Measurements from ENCODE around the gene RELN.

Gene RELN

DNA sequence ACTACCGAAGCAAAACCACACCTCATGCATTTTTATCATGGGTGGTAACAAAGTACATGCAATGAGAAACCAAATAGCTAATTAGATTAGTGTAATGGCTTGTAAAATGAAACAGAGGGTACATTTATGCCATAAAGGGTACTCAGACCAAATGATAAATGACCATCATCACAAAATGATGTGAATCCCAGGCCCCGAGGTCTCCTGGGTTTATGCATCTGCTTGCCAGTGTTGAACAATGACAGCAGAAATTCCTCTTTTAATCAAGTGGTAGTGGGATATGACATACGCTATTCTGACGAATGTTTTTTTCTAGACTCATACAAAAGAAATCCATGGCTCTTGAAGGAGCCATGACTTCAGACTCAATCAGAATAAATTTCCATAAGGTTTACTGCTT is 293.9 kb downstream of the RELN start:
- Histone ChIP-seq H2AFZ (ENCODE audit: low read length) (no peak overlapping the region), H3K4me3 (ENCODE audit: low read length, poor library complexity, severe bottlenecking) (no peak overlapping the region), H3K36me3 (ENCODE audit: insufficient read depth, low read length) (no peaks in the 10 kb centered on the region), H3K9ac (ENCODE audit: low read depth, low read length, poor library complexity, severe bottlenecking) (no peak overlapping the region), H3K9me2 (replicated peaks; ENCODE audit: low read depth, low read length) (no peaks in the 10 kb centered on the region), H4K20me1 (ENCODE audit: insufficient read depth, low read length, poor library complexity, severe bottlenecking) (no peaks in the 10 kb centered on the region), H3K79me2 (ENCODE audit: insufficient read depth, low read length) (no peaks in the 10 kb centered on the region), H3K4me1 (ENCODE audit: insufficient read depth, low read length, poor library complexity, severe bottlenecking) (no peaks in the 10 kb centered on the region), H3F3A (ENCODE audit: low read depth) (no peaks in the 10 kb centered on the region), H3K4me2 (ENCODE audit: low read depth, low read length, poor library complexity, severe bottlenecking) (no peak overlapping the region), H3K9me3 (ENCODE audit: insufficient read depth, low read depth, low read length) (no peaks in the 10 kb centered on the region), H3K27me3 (ENCODE audit: insufficient read depth, low read length, poor library complexity, severe bottlenecking) (no peaks in the 10 kb centered on the region)
- TF ChIP-seq, protein P1, sequence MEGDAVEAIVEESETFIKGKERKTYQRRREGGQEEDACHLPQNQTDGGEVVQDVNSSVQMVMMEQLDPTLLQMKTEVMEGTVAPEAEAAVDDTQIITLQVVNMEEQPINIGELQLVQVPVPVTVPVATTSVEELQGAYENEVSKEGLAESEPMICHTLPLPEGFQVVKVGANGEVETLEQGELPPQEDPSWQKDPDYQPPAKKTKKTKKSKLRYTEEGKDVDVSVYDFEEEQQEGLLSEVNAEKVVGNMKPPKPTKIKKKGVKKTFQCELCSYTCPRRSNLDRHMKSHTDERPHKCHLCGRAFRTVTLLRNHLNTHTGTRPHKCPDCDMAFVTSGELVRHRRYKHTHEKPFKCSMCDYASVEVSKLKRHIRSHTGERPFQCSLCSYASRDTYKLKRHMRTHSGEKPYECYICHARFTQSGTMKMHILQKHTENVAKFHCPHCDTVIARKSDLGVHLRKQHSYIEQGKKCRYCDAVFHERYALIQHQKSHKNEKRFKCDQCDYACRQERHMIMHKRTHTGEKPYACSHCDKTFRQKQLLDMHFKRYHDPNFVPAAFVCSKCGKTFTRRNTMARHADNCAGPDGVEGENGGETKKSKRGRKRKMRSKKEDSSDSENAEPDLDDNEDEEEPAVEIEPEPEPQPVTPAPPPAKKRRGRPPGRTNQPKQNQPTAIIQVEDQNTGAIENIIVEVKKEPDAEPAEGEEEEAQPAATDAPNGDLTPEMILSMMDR (conservative IDR thresholded peaks at IDR 0.05; ENCODE audit: low read length), result no peak
- no peak for TF ChIP-seq EZH2phosphoT487 (IDR thresholded peaks at IDR 0.05; ENCODE audit: borderline replicate concordance)

DNA sequence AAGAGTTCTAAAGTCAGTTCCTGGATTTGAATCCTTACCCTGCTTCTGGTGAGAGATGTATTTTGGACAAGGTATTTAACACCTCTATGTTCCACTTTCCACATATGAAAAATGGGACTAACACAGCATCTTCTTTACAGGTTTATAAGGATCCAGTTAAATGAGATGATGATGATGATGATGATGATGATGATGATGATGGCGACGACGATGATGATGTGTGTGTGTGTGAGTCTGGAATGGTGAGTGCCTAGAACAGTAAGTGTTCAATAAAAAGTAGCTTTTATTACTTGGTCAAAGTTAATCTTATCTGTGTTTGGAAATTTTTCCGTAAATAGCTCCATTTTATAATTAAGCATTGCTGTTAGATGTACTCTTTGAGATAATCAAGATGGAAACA is 295.2 kb downstream of the RELN start:
- no peak for TF ChIP-seq EZH2phosphoT487 (IDR thresholded peaks at IDR 0.05; ENCODE audit: borderline replicate concordance)
- TF ChIP-seq, protein P1 (conservative IDR thresholded peaks at IDR 0.05; ENCODE audit: low read length), result no peak
- H3F3A ChIP-seq (ENCODE audit: low read depth), result no peaks in the 10 kb centered on the region
- H3K27me3 ChIP-seq (ENCODE audit: insufficient read depth, low read length, poor library complexity, severe bottlenecking), result no peaks in the 10 kb centered on the region
- H3K4me1 ChIP-seq (ENCODE audit: insufficient read depth, low read length, poor library complexity, severe bottlenecking), result no peaks in the 10 kb centered on the region
- H3K4me2 ChIP-seq (ENCODE audit: low read depth, low read length, poor library complexity, severe bottlenecking), result no peak overlapping the region
- H3K36me3 ChIP-seq (ENCODE audit: insufficient read depth, low read length), result no peaks in the 10 kb centered on the region
- H3K79me2 ChIP-seq (ENCODE audit: insufficient read depth, low read length), result no peaks in the 10 kb centered on the region
- H3K9me2 ChIP-seq (replicated peaks; ENCODE audit: low read depth, low read length), result no peaks in the 10 kb centered on the region
- no peak overlapping the region for H2AFZ ChIP-seq (ENCODE audit: low read length)
- no peaks in the 10 kb centered on the region for H4K20me1 ChIP-seq (ENCODE audit: insufficient read depth, low read length, poor library complexity, severe bottlenecking)
- no peaks in the 10 kb centered on the region for H3K9me3 ChIP-seq (ENCODE audit: insufficient read depth, low read depth, low read length)
- H3K9ac ChIP-seq (ENCODE audit: low read depth, low read length, poor library complexity, severe bottlenecking), result no peak overlapping the region
- no peak overlapping the region for H3K4me3 ChIP-seq (ENCODE audit: low read length, poor library complexity, severe bottlenecking)

DNA sequence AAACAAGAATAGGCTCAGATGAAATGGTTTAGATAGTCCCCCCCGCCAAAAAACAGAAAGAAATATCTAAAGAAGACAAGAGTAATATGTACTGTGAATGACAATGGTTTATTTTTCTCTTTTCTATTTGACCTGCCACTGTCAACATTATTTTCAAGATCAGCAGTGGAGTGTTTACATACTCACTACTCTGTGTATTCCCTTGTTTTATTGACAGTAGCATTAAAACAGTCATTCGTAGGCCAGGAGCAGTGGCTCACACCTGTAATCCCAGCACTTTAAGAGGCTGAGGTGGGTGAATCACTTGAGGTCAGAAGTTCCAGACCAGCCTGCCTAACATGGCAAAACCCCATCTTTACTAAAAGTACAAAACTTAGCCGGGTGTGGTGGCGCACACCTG is 298.2 kb downstream of the RELN start:
- Histone ChIP-seq H3K27me3 (ENCODE audit: insufficient read depth, low read length, poor library complexity, severe bottlenecking) (no peaks in the 10 kb centered on the region), H3K4me1 (ENCODE audit: insufficient read depth, low read length, poor library complexity, severe bottlenecking) (no peaks in the 10 kb centered on the region), H2AFZ (ENCODE audit: low read length) (no peak overlapping the region), H3K79me2 (ENCODE audit: insufficient read depth, low read length) (no peaks in the 10 kb centered on the region), H4K20me1 (ENCODE audit: insufficient read depth, low read length, poor library complexity, severe bottlenecking) (no peaks in the 10 kb centered on the region), H3K4me3 (ENCODE audit: low read length, poor library complexity, severe bottlenecking) (no peak overlapping the region), H3K36me3 (ENCODE audit: insufficient read depth, low read length) (no peaks in the 10 kb centered on the region), H3F3A (ENCODE audit: low read depth) (no peaks in the 10 kb centered on the region), H3K9ac (ENCODE audit: low read depth, low read length, poor library complexity, severe bottlenecking) (no peak overlapping the region), H3K9me3 (ENCODE audit: insufficient read depth, low read depth, low read length) (no peaks in the 10 kb centered on the region), H3K4me2 (ENCODE audit: low read depth, low read length, poor library complexity, severe bottlenecking) (no peak overlapping the region), H3K9me2 (replicated peaks; ENCODE audit: low read depth, low read length) (no peaks in the 10 kb centered on the region)
- TF ChIP-seq EZH2phosphoT487 (IDR thresholded peaks at IDR 0.05; ENCODE audit: borderline replicate concordance), result no peak
- TF ChIP-seq, protein P1 (conservative IDR thresholded peaks at IDR 0.05; ENCODE audit: low read length), result no peak
